H1 (cell line): ENCODE measurements around the gene TMEM198. TPM values are rescaled to one million over a fixed set of nuclear protein-coding genes. Genes with fewer than 3 reads are reported as not detected.
A peak's percentile ranks its signal among the peaks of the same experiment; 100 is the strongest.

Experiments
- CTCF ChIA-PET: fragments of 300-600 bp; sonication (Branson Sonifier 250); formaldehyde crosslinking; loops from one replicate; lab custom pipeline; 2021; ENCODE audit not compliant: partially characterized antibody; lab: Charles Lee
- POLR2A ChIA-PET: fragments of 300-600 bp; sonication (Branson Sonifier 250); formaldehyde crosslinking; loops from one replicate; lab custom pipeline; 2021; ENCODE audit warnings: inconsistent platforms; ENCODE audit not compliant: partially characterized antibody; lab: Charles Lee
- DNase-seq, 2 experiments: peaks; one replicate each; pipeline versions ENCODE4 v3.0.0 to v3.0.0-alpha.2; 2010 to 2022; ENCODE audit warnings: low spot score in 2 of 2, low read depth in 1 of 2, mixed read lengths in 1 of 2
- FAIRE-seq: peaks from 2 replicates; lab custom pipeline; 2011; peaks lifted over from hg19 to GRCh38; lab: Jason Lieb, UNC
- H2AFZ ChIP-seq: 2 replicates; pipeline ENCODE4 v1.8.1; 2012; ENCODE audit warnings: low read length, inconsistent platforms
- H2AK5ac ChIP-seq: 2 replicates; pipeline ENCODE4 v1.6.1; 2013; ENCODE audit warnings: low read depth, low read length
- H2BK120ac ChIP-seq: replicated peaks from 2 replicates; pipeline ENCODE3; 2013; ENCODE audit warnings: low read depth, low read length, inconsistent platforms
- H2BK12ac ChIP-seq: 2 replicates; pipeline ENCODE4 v1.6.1; 2013; ENCODE audit warnings: low read depth, low read length
- H2BK15ac ChIP-seq: 2 replicates; pipeline ENCODE4 v1.6.1; 2013; ENCODE audit warnings: low read length
- H2BK20ac ChIP-seq: 2 replicates; pipeline ENCODE4 v1.6.1; 2013; ENCODE audit warnings: low read length
- H2BK5ac ChIP-seq: 2 replicates; pipeline ENCODE4 v1.6.1; 2013; ENCODE audit warnings: low read depth, low read length
- H3K14ac ChIP-seq: 2 replicates; pipeline ENCODE4 v1.6.1; 2013; ENCODE audit warnings: inconsistent platforms; ENCODE audit not compliant: insufficient read length
- H3K18ac ChIP-seq: 2 replicates; pipeline ENCODE4 v1.6.1; 2013; ENCODE audit warnings: low read length; ENCODE audit errors: extremely low read depth
- H3K23ac ChIP-seq: 2 replicates; pipeline ENCODE4 v1.6.1; 2013; ENCODE audit warnings: inconsistent platforms; ENCODE audit not compliant: insufficient read length
- H3K23me2 ChIP-seq: 2 replicates; pipeline ENCODE4 v1.6.1; 2013; ENCODE audit warnings: low read depth, low read length
- H3K27ac ChIP-seq: 2 replicates; pipeline ENCODE4 v1.6.1; 2011; ENCODE audit warnings: low read depth, low read length, inconsistent platforms
- H3K27me3 ChIP-seq, 4 experiments: replicated peaks in 1 of 4; 1 replicate in 1 of 4; 2 replicates in 3 of 4; pipeline versions ENCODE4 v1.6.1 to v1.8.1; 2011 to 2013; ENCODE audit warnings: low read length in 3 of 4, mild to moderate bottlenecking in 3 of 4, inconsistent platforms in 2 of 4, mixed read lengths in 2 of 4, moderate library complexity in 1 of 4; ENCODE audit not compliant: control insufficient read depth in 3 of 4, insufficient read depth in 3 of 4; ENCODE audit errors: extremely low read depth in 1 of 4
- H3K36me3 ChIP-seq, 4 experiments: 2 replicates each; pipeline versions ENCODE4 v1.6.1 to v1.8.1; 2011 to 2013; ENCODE audit warnings: mild to moderate bottlenecking in 4 of 4, low read length in 3 of 4, moderate library complexity in 2 of 4, control low read depth in 1 of 4, inconsistent platforms in 1 of 4; ENCODE audit not compliant: insufficient read depth in 4 of 4, control insufficient read depth in 2 of 4
- H3K4ac ChIP-seq: replicated peaks from 2 replicates; pipeline ENCODE3; 2013; ENCODE audit warnings: low read length, low read depth, mixed read lengths, inconsistent platforms; ENCODE audit not compliant: insufficient read length
- H3K4me1 ChIP-seq, 4 experiments: replicated peaks in 1 of 4; 1 replicate in 1 of 4; 2 replicates in 3 of 4; pipeline versions ENCODE4 v1.6.1 to v1.8.1; 2011 to 2013; ENCODE audit warnings: low read length in 3 of 4, inconsistent platforms in 2 of 4, mixed read lengths in 1 of 4; ENCODE audit not compliant: insufficient read depth in 4 of 4, control insufficient read depth in 3 of 4
- H3K4me2 ChIP-seq, 2 experiments: 2 replicates each; pipeline versions ENCODE4 v1.6.1 to v1.8.1; 2011 to 2013; ENCODE audit warnings: low read depth in 2 of 2, low read length in 2 of 2, control low read depth in 1 of 2, inconsistent platforms in 1 of 2, mild to moderate bottlenecking in 1 of 2; ENCODE audit not compliant: insufficient read depth in 1 of 2
- H3K4me3 ChIP-seq, 4 experiments: fragments of 200-600, 300-600 bp in 1 of 4; sonication (generic), shearing (Covaris generic), sonication (Bioruptor Twin) in 1 of 4; 2 replicates each; pipeline versions ENCODE4 v1.5.1 to v1.8.1; 2011 to 2016; ENCODE audit warnings: low read length in 4 of 4, low read depth in 3 of 4, control low read depth in 2 of 4, inconsistent platforms in 2 of 4, mild to moderate bottlenecking in 2 of 4, mixed read lengths in 1 of 4, moderate library complexity in 1 of 4; ENCODE audit not compliant: insufficient read depth in 2 of 4; ENCODE audit errors: extremely low read depth in 1 of 4
- H3K56ac ChIP-seq: replicated peaks from 2 replicates; pipeline ENCODE3; 2013; ENCODE audit warnings: low read depth, mild to moderate bottlenecking, mixed read lengths, low read length, inconsistent platforms; ENCODE audit not compliant: insufficient read length
- H3K79me1 ChIP-seq: 2 replicates; pipeline ENCODE4 v1.6.1; 2013; ENCODE audit warnings: low read depth, low read length, control low read depth
- H3K79me2 ChIP-seq, 2 experiments: 2 replicates each; pipeline versions ENCODE4 v1.6.1 to v1.8.1; 2012 to 2013; ENCODE audit warnings: low read length in 2 of 2, mild to moderate bottlenecking in 2 of 2, inconsistent platforms in 1 of 2; ENCODE audit not compliant: insufficient read depth in 2 of 2, control insufficient read depth in 1 of 2
- H3K9ac ChIP-seq, 4 experiments: replicated peaks in 1 of 4; 1 replicate in 1 of 4; 2 replicates in 3 of 4; pipeline versions ENCODE4 v1.6.1 to v1.8.1; 2011 to 2013; ENCODE audit warnings: low read depth in 3 of 4, low read length in 3 of 4, control low read depth in 2 of 4, mild to moderate bottlenecking in 2 of 4, moderate library complexity in 2 of 4, inconsistent platforms in 1 of 4; ENCODE audit errors: extremely low read depth in 1 of 4
- H3K9me3 ChIP-seq, 2 experiments: 2 replicates each; pipeline versions ENCODE4 v1.6.1 to v1.8.1; 2012 to 2013; ENCODE audit warnings: mild to moderate bottlenecking in 2 of 2, moderate library complexity in 2 of 2, control low read depth in 1 of 2, inconsistent platforms in 1 of 2, low read depth in 1 of 2, low read length in 1 of 2, mixed read lengths in 1 of 2; ENCODE audit not compliant: insufficient read depth in 2 of 2
- H4K20me1 ChIP-seq, 2 experiments: replicated peaks in 1 of 2; 2 replicates each; pipeline versions ENCODE3 to v1.8.1; 2011 to 2013; ENCODE audit warnings: inconsistent platforms in 2 of 2, low read length in 2 of 2, mild to moderate bottlenecking in 1 of 2; ENCODE audit not compliant: insufficient read depth in 2 of 2, control insufficient read depth in 1 of 2
- H4K5ac ChIP-seq: 2 replicates; pipeline ENCODE4 v1.6.1; 2013; ENCODE audit warnings: low read length, low read depth, mixed read lengths, inconsistent platforms; ENCODE audit not compliant: insufficient read length
- H4K8ac ChIP-seq: 2 replicates; pipeline ENCODE4 v1.8.0; 2013; ENCODE audit warnings: mild to moderate bottlenecking, moderate library complexity, low read length, inconsistent platforms; ENCODE audit not compliant: insufficient read depth; ENCODE audit errors: extremely low read depth
- H4K91ac ChIP-seq: replicated peaks from 2 replicates; pipeline ENCODE3; 2013; ENCODE audit warnings: low read length, mixed read lengths, inconsistent platforms; ENCODE audit not compliant: insufficient read length
- HDAC6 ChIP-seq: IDR thresholded peaks from one replicate; pipeline ENCODE4 v1.7.1; 2012; ENCODE audit warnings: low read depth, mild to moderate bottlenecking, inconsistent platforms, low read length, moderate library complexity
- KDM1A ChIP-seq: fragments of 200-600, 300-600 bp; sonication (generic); IDR thresholded peaks from 2 replicates; pipeline ENCODE4 v1.7.1; 2016; ENCODE audit warnings: mild to moderate bottlenecking, low read length, borderline replicate concordance
- KDM4A ChIP-seq: IDR thresholded peaks from one replicate; pipeline ENCODE4 v1.7.1; 2012; ENCODE audit warnings: low read depth, mild to moderate bottlenecking, moderate library complexity, low read length, inconsistent platforms; ENCODE audit not compliant: severe bottlenecking
- MAFK ChIP-seq: IDR thresholded peaks from 2 replicates; pipeline ENCODE4 v1.6.1; 2012; ENCODE audit warnings: low read depth, mild to moderate bottlenecking, improper control_type of control experiment, low read length
- SIRT6 ChIP-seq: IDR thresholded peaks from one replicate; pipeline ENCODE4 v1.7.1; 2012; ENCODE audit warnings: low read length, inconsistent platforms
- SIX5 ChIP-seq: IDR thresholded peaks from 2 replicates; pipeline ENCODE4 v1.6.1; 2011; ENCODE audit warnings: mild to moderate bottlenecking, low read depth, low read length
- TBP ChIP-seq: IDR thresholded peaks from 2 replicates; pipeline ENCODE4 v1.6.1; 2011; ENCODE audit warnings: low read depth, low read length, improper control_type of control experiment
- WGBS, 2 experiments: shearing (Covaris generic) in 1 of 2; methylation state at CpG; one replicate each; pipeline versions ENCODE4 v1.1.6 to v1.1.7; 2013 to 2015; ENCODE audit warnings: low lambda C conversion rate in 2 of 2, mixed read lengths in 2 of 2, inconsistent platforms in 1 of 2, low coverage in 1 of 2, missing lambda C conversion rate in 1 of 2; ENCODE audit not compliant: insufficient replicate concordance in 2 of 2, insufficient coverage in 1 of 2, insufficient read length in 1 of 2; ENCODE audit errors: extremely low coverage in 1 of 2, missing lambda C conversion rate in 1 of 2; 5-methylcytosine and 5-hydroxymethylcytosine counted together
- polyA plus RNA-seq, 7 experiments: library from polyadenylated mRNA; depleted of rRNA in 3 of 7; stranded (reverse) in 5 of 7; unstranded in 2 of 7; fragments of >200 nt in 5 of 7; fragments of 200-250 nt in 2 of 7; gene quantifications; 1 replicate in 5 of 7; 2 replicates in 1 of 7; 4 replicates in 1 of 7; pipeline versions ENCODE4 v1.2.1 to v1.2.3, GENCODE V29; 2011 to 2013; ENCODE audit warnings: missing spikeins in 2 of 7, mixed read lengths in 2 of 7
- total RNA-seq: library from RNA; stranded (reverse); fragmentation: NEBNext Ultra II Directional; extraction: Animal tissue kit (Norgen Biotek cat#: 25700); gene quantifications from 2 replicates; pipeline ENCODE4 v1.2.1, GENCODE V29; 2021
- TF ChIP-seq, protein P1 (sequence below): IDR thresholded peaks from 2 replicates; pipeline ENCODE4 v1.6.1; 2012; ENCODE audit warnings: inconsistent platforms

The TMEM198 gene
- total and polyA plus RNA-seq, 2 of the 8 experiments (the other 6 are each of a cell fraction or from before 2014, with no cell fraction given) = 10.2 to 10.4 TPM

DNA sequence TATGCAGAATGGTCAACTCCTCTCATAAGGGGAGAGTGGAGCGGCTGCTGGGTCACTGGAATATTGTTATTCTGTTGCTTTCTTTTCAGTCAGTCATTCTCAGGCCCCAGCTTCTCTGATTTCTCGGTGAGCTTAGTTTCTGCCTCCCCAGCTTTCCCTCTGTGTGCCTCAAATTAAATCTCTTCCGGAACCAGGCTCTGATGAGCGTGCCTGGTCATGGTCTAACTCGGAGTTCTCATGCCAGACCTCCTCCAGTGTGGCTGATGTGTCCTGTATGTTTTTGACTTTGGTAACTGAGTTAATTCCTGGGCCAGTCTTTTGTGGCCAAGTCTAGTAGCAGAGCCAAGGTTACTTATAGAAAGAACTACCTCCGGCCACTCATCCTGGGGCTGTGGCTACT lies 48.9 kb downstream of the TMEM198 start:
- no peak for FAIRE-seq
- Histone ChIP-seq H3K14ac (no peak overlapping the region), H3K27ac (no peak overlapping the region)
- no peak for TF ChIP-seq TBP
- TF ChIP-seq KDM4A = no peak
- TF ChIP-seq SIX5 = no peak
- TF ChIP-seq HDAC6 = no peak
- TF ChIP-seq MAFK = no peak
- TF ChIP-seq, protein P1, sequence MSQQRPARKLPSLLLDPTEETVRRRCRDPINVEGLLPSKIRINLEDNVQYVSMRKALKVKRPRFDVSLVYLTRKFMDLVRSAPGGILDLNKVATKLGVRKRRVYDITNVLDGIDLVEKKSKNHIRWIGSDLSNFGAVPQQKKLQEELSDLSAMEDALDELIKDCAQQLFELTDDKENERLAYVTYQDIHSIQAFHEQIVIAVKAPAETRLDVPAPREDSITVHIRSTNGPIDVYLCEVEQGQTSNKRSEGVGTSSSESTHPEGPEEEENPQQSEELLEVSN = no peak
- TF ChIP-seq KDM1A = no peak
- TF ChIP-seq SIRT6 = no peak

More for the DNA sequence above, 48.9 kb downstream of the TMEM198 start:
- no peak overlapping the region for H2BK12ac ChIP-seq
- H3K79me1 ChIP-seq = no peaks in the 10 kb centered on the region; the same call in 1 of the 2 replicates
- H3K4me3 ChIP-seq = no peak overlapping the region
- H3K36me3 ChIP-seq = no peaks in the 10 kb centered on the region
- no peak overlapping the region for H3K4me2 ChIP-seq
- no peak overlapping the region for H3K9ac ChIP-seq
- no peak overlapping the region for H2AK5ac ChIP-seq
- H3K4me1 ChIP-seq = peaks cover 0 to 7% (median 2%) of the 10 kb centered on the region in 4 experiments; a peak in 4 of 7 replicates
- DNase-seq = no peak
- CTCF ChIA-PET = interaction anchor here (1.0 to 14.4 kb wide), 6 partner anchors 12 to 79 kb away, joined by 3 to 143 read pairs (median 6); partner anchors contain the start of genes ASIC4 and OBSL1
- H2BK120ac ChIP-seq = no peak overlapping the region
- H4K5ac ChIP-seq = no peak overlapping the region
- no peak overlapping the region for H2BK20ac ChIP-seq
- no peaks in the 10 kb centered on the region for H3K27me3 ChIP-seq
- no peak overlapping the region for H3K56ac ChIP-seq
- peak overlapping the region; percentile 6; the same call in 1 of the 2 replicates for H2AFZ ChIP-seq
- H2BK5ac ChIP-seq = no peak overlapping the region
- no peak overlapping the region for H2BK15ac ChIP-seq
- H4K8ac ChIP-seq = 0 out of 2 replicates have a peak overlapping the region, but pooled peaks have one; percentile 8
- no peaks in the 10 kb centered on the region for H3K9me3 ChIP-seq
- H3K23me2 ChIP-seq = no peaks in the 10 kb centered on the region
- H3K79me2 ChIP-seq = no peaks in the 10 kb centered on the region
- H4K91ac ChIP-seq = no peak overlapping the region
- no peak overlapping the region for H3K4ac ChIP-seq
- no peak overlapping the region for H3K23ac ChIP-seq
- H4K20me1 ChIP-seq = no peaks in the 10 kb centered on the region
- H3K18ac ChIP-seq = no peak overlapping the region
- POLR2A ChIA-PET = interaction anchor here (1.8 to 13.4 kb wide), 4 partner anchors 14 to 86 kb away, joined by 3 to 127 read pairs (median 8); partner anchors contain the start of genes INHA and OBSL1
- 84% methylated on average over 6 of the region's 6 CpGs; no CpG with 5 or more reads in 1 of the 2 experiments for whole genome bisulfite sequencing, 2 experiments
